ENCODE measurements around the gene AKAP3.

The AKAP3 gene

DNA sequence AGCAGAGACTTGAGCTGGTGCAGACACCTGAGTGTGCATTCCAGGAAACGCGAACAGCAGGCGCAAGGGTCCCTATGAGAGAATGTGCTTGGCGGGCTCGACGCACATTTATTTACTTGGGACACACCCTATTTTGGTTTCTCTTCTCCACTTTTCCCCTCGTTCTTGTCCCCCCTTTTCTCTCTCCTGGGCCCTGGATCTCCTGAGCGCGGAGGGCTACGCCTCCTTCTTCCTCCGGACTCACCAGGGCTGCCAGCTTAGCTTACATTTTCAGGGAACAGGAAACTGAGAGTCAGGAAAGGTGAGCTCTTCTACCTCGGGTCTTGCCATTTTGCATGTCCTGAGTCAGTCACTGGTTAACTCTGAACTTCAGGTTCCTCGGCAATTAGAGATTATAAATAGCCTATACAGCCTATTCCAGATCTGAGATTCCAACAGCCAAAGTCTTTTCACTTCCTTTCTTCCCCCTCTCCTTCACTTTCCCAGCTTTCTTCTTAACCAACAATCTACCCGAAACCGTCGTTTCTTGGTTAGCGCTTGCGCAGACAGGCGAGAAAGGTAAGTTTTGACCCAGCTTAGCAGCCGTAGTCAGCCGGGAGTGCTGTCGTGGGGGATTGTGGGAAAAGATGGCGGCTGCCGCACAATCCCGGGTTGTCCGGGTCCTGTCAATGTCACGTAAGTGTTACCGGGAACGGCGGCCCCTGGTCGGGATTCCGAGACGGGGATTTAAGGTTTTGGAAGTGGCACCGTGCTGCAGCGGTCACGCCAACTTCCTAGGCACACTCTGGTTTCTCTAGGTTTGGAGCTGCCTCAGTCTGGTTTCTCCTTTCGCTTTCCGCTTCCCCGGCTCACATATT, at the start of gene AKAP3, which contains the start of gene NDUFA9:
TSS of gene AKAP3 (minus strand) at position 551 of the 857 bp plus-strand sequence. CDS start 10,855 bp downstream, outside the sequence.
TSS of gene NDUFA9 (plus strand) at position 614 of the 857 bp plus-strand sequence. CDS start at position 627, 13 bp downstream.
- DNase-seq = peak; percentile 88

DNA sequence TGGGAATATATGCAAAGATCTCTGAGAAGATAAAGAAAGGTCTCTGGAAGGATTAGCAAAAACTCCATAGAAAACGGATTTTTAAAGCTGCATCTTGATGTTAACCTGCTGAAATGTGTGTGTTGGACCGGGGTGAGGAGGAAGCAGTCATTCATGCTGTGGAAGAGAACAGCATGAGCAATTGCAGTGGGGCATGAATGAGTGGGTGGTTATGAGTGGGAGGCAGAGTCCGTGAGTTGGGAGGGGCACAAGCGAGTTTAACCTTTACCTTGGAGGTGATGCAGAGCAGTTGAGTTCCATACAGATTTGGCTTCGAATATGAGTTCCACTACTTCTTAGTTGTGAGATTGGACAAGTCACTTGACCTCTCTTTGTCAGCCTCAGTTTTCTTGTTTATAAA, 41.9 kb upstream of the AKAP3 start:
- DNase-seq = no peak

DNA sequence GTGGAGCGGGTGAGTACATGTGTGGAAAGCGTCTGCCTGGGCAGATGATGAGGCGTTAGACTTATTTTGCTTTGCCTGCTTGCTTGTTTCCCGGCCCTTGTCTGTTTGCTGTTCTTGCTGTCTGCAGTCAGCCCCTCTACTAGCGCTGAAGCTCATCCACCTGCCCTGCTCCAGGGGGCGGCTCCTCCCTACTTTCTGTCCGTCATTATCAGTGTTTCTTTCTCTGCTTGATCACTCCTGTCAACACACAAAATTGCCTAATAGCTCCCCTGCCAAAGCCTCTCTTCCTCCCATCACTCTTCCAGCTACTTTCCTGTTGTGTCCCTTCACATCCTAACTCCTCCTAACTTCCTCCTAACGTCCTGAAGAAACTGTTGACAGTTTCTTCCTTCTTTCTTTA, 36.5 kb upstream of the AKAP3 start:
- no peak for DNase-seq

DNA sequence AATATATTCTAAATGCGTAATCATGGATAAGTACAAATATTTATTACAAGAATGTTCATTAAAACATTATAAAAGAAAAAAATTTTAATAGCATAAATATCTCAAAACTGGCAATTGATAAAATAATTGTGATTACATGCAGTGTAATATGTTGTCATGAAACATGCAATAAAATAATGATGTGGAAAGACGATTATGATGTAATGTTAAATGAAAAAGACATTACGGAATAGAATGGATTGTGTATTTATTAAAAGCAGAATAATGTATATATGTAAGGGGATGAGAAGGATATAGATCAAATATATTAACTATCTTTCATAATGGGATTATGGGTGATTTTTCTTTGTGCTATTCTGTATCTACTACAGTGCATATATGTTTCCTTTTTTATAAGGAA, 32.9 kb upstream of the AKAP3 start:
- no peak for DNase-seq

DNA sequence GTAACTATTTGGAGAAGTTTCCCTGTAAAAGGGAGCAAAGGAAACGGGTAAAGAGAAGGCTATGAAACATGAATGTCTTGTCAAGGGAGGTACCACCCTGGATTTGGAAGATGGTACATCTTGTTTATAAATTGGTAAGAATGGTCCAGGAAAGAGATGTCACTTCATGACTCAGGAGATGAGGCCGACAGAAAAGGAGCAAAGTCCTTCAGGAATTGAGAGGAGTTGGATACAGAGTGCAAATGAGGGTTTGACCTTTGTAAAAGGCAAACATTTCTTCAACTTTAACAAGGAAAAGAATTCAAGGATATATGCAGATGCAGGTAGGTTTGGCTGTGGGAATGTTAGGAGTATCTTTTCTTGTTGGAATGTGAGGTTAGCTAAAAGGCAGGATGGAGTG, 30.9 kb upstream of the AKAP3 start:
- DNase-seq = no peak

DNA sequence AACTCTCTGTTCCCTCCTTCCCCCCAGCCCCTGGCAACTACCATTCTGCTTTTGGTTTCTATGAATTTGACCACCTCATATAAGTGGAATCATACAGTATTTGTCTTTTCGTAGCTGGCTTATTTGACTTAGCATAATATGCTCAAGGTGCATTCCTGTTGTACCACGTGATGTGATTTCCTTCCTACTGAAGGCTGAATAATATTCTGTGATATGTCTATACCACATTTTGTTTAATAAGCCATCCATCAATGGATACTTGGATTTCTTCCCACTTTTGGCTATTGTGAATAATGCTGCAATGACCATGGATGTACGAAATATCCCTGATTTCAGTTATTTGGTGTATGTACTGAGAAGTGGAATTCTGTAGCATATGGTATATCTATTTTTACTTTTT, 16.4 kb upstream of the AKAP3 start:
- no peak for DNase-seq

DNA sequence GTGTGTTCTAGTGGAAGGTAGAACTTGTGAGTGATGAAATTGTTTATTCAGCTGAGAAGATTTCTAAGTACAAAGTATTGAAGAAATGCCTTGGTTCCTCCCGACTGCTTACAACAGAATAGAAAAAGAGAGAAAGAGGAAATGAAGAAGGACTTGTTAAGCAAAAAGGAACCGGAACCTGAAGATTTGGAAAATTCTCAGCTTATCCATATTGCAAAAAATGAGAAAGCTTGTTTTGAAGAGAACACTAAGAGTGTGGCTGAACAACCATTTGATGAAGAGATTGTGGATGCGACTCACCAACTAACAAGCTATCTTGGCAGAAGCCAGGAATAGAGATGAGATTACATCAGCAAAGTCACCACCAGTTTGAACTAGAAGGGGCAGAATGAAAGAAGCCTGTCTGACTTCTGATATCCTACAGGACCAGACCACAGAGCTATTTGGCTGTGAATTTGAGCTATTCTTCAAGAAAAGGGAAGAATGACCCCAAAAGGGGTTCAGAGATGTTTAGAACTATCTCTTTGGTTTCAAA, 15.2 kb upstream of the AKAP3 start:
- peak; percentile 63 for DNase-seq

DNA sequence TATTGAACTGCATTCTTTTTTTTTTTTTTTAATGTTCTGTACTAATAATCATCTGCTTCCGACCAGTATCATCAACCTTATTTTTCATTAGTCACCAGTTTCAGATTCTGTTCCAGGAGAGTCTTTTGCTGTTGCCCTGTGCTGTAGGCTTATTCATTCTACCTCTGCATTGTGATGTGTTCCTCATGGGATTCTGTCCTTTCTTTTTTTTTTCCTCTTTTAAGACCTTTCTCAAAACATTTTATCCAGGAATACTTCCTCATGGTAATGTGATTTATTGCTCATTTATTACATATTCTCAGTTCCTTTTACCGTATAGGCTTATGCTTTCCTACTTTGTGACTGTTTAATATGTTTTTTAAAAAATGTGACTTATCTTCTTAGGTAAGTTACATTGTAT, 4.8 kb upstream of the AKAP3 start:
- DNase-seq = peak; percentile 49

DNA sequence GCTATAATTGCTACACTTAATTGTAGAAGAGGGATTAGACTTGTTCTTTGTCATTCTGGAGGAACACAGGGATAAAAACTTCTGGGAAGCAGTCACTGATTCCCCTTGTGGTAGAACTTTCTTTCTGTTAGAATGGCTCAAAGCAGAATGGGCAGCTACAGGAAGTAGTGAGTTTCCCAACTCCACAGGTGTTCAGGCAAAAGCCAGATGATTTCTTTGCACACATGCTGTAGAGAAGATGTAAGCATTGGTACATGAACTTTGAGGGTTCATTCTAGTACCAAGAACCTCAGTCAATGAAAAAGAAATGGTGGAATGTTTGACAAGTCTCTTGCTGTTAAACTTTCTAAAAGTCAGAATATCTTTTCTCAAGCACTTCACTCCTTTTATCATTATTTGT, 4.4 kb upstream of the AKAP3 start:
- DNase-seq = no peak

DNA sequence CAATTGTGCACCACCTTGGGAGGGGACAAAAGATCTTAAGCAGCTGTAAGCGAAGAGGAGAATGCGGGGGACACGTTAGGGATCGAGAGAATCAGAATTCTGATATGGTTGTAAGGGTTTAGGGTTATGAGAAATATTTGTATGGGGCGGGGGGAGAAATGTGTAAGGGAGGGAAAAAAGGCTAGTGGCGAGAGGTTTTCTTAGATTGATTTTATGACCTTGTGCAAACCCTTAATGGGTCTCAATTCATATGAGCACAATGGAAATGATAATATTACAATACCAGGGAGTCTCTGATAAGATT, 459 bp upstream of the AKAP3 start:
- DNase-seq = no peak

DNA sequence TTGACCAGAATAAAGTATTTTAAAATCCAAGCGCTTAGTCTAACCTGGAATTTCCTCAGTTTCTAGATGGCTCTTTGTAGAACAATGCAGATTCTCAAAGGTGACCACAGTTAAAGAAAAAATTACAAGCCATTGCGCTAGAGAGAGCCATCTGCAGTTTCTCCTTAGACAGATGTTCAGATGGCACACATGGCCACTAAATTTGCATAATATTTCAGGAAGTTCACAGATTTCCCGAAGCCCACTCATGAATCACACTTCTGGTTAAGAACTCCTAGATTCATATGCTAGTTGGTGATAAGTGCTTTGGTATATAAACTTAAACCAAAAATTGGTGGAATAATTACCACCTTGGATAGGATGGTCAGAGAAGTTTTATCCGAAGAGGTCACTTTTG, 749 bp downstream of the AKAP3 start:
- DNase-seq = peak; percentile 88

DNA sequence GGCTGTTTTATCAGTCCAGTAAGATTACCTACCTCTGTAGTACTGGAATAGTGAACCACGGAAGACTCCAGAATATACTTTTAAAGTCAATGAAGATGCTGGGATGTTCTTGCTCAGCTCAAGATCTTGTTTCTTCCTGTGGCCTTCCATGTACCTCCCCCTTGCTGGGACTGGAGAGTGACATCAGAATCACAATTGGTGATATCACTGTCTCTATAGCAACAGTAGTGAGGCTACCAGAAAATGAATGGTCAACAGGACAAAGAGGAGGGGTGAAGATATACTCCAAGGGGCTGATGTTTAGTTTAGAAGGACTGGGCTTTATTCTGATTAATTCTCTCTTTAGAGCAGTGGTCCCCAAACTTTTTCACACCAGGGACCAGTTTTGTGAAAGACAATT, 3.8 kb downstream of the AKAP3 start:
- no peak for DNase-seq

DNA sequence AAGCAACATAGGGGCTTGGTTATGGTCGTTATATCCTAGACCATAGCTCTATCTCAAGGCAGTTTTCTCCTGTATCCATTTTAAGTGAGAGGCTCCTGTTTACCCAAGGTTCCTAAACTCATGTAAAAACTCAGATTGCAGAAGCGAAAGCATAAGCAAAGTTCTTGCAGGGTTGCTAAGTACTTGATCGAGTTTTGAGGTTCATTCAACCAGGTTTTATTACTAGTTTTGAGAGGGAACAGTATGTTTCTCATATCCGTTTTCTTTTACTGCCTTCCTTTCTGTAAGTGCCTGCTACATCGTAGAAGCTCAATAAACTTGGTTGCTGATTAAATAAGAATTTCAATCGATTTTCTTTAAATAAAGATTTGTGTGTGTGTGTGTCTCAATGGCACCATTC, 5.1 kb downstream of the AKAP3 start:
- no peak for DNase-seq

DNA sequence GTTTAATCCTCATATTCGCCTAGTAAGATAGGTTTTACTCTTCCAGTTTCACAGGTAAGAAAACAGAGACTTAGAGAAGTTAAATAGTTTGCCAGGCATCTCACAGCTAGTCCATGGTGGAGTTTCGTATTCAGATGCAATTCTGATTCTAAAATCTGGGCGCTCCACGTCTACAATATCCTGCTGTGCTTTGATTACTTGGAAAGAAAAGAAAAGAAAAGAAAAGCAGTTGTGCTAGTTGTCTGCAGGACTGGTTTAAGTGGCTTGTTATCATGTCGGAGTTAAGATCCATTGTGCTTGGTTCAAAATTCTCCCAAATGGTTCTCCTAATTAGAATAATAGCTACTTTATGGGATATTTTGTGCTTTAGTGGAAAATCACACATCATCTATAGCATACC, 18.6 kb downstream of the AKAP3 start:
- DNase-seq = no peak

DNA sequence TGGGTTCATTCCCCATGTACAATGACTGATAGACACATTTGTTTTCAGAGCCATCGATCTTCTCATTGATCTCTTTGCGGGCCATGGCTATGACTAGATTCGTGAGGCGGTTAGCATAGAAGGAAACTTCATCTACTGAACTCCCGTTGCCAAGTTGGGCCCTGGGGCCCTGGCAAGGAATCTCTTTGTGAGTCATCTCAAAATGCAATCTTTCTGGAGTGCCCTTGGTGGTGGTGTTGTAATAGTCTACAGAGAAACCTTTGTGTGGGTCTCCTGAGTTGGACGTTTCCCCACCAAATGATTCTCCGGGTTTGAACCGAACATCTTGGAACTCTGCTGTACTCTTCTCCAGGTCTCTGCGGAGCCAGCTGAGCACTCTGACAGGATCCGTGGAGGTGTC, 20.4 kb downstream of the AKAP3 start:
- DNase-seq = no peak

DNA sequence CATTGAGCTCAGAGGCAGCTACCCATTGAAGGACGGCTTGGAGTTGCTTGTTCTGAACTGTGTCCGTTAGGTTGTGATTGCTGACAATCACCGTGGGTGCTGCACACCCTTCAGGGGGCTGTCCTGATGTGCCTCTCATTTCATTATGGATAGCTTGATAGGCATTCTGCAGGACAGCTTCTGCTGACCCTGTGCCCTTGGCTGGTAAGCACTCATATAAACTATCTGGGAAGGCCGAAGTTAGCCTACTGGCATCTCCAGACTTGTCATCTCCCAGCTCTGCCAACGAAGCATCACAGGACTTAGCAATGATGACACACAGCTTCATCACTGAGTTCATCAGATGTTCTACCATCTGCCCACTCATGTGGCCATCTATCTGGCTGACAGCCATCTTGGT, 22.3 kb downstream of the AKAP3 start:
- DNase-seq = no peak

DNA sequence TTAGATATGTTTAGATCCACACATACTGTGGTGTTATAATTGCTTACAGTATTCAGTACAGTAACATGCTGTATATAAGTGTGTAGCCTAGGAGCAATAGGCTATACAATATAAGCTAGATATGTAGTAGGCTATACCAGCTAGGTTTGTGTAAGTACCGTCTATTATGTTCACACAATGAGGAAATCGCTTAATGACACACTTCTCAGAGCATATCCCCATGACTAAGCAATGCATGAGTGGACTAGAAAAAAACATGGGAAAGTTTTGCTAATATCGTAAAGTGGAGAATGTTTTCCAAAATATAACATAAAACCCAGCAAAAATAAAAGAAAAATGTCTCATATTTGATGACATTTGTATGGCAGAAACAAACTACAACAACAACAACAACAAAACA, 27.3 kb downstream of the AKAP3 start:
- peak; percentile 32 for DNase-seq

DNA sequence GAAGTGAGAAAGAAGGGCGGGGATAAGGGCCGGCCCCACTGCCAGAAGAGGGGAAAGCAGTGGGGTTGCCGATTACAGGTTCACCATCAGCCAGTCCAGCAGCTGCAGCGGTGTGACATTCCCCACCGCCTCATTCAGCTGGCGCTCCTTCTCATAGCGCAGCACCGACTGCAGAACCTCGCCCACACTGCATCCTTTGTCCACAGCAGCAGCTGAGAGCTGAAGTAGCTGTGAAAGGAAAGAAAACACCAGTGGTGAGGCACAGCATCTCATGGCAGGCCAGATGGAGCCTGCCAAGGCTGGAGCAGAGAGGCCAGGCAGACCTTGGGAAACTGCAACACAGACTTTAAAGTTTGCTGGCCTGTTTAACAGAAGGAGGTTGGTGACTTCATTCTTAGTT, 33.2 kb downstream of the AKAP3 start:
- DNase-seq = no peak

DNA sequence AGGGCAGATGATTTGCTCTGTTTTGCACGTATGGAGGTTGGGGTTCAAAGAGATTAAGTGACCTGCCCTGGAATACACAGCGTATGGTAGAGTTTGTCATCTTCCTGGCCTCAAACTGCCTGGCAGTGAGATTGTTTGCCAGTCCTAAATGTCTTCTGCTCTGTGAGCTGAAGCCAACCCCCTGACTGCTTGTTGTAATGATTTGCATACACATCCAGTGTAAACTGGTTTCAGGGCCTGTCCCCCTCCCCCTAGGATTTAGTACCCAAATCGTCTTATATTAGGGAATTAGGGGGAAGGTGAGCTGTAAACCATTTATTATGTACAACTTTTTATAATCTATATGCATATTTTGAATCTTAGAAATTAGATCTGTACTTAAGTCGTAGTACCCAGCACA, 38.4 kb downstream of the AKAP3 start:
- DNase-seq = no peak

DNA sequence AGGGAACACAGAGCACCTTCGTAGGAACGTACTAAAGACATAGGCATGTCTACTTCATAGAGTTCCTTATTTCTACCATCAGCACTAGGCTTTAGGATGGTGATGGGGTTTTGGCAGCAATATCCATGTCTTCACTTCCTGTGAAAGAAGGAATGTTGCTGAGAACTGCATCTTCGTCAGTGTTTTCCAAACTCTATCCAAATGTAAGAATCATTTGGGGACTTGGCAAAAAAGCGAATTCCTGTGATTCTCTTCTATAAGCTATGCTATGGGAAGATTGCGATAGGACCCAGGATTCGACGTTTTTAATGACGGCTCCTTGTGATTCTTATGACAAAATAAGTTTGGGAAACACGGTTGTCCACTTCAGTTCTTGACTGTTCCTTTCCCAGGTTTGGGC, 39.8 kb downstream of the AKAP3 start:
- DNase-seq = no peak

DNA sequence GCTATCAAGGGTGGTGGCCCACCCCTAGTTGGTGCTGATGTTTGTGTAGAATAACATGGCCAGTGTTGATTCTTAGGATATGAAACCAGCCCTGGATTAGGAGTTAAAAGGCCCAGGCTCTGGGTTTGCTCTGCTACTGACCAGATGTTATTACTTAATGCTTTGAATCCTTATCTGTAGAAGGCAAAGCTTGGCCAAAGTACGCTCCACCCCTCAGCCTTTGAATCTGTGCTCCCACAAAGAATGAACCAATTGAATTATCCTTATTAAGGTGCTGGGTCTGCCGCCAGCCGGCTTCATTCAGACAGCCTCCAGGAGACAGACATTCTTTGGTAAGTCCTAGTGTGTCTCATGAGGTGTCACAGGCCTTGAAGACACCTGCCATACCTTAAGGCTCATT, 41.8 kb downstream of the AKAP3 start:
- no peak for DNase-seq

DNA sequence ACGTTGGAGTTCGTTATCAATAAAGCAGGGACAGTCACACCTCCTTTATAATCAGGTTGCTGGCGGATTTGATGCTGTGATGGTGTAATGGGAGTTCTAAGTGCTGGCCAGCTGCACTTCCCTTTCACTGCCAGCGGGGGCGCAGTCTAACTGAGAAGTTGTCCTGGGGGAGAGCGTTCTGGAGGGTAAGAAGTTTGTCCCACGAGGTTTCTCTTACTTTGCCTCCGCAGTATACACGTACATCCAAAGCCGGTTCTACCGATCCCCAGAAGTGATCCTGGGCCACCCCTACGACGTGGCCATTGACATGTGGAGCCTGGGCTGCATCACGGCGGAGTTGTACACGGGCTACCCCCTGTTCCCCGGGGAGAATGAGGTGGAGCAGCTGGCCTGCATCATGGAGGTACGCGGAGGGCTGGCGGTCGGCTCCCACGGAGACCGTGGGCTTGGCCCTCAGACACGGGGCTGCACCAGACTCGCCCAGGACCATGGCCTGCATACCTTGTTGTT, 44.1 kb downstream of the AKAP3 start:
- DNase-seq = peak; percentile 94

DNA sequence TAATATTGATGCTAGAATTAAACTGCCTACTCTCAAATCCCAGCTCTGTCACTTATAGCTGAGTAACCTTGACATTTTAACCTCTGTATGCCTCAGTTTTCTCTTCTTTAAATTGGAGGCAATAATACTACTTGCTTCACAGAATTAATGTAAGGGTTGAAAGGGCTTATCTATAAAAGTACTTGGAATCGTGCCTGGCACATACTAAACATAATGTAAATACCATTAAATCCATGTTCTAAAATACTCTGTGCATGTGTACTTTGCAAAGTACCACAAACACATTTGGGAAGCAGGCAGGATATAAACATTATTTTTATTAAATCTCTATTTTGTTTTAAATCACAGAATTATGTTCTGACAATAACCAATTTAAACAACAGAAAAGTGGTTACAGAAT, 44.9 kb downstream of the AKAP3 start:
- no peak for DNase-seq

DNA sequence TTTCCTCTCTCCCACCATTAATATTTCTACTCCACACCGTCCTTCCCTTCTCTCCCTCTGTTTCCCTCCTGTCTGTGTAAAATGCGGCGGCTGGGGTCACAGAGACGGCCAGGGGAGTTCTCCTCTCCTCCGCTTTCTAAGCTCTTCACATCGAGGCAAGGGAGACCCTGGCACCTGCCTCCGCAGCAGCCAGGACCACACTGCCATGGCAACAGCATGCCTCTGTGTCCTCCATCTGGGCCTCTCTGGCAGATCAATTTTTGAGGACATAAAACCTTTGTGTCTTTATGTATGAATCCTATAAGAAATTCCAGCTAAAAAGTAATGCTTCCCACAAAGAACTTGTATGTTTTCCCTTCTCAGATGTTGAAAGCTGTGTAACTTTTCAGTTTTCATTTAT, 45.4 kb downstream of the AKAP3 start:
- DNase-seq = no peak

DNA sequence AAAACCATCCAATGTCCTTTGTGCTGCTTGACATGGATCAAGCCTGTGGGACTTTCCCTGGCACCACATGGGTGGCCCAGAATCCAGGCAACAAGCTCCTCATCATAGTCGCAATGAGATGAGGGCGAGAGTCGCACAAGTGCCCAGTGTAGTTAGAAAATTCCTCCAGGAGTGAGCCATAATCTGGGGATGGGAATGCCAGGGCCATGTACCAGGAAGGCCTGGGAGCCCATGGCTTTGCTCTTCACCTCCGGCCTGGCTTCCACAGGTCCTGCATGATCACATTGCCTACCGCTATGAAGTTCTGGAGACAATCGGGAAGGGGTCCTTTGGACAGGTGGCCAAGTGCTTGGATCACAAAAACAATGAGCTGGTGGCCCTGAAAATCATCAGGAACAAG, 53.0 kb downstream of the AKAP3 start:
- DNase-seq = no peak

All from suppressor macrophage treated with lipopolysaccharide for 4 hours (primary cell).